K562 (cell line): ENCODE results near the gene ABHD10. TPM values are rescaled to one million over a fixed set of nuclear protein-coding genes. Genes with fewer than 3 reads are reported as not detected.
A peak's percentile ranks its signal among the peaks of the same experiment; 100 is the strongest.

Experiments used
- ATAC-seq: fragments of 200-7000 bp; cut with Tn5 transposase; 3 replicates; pipeline ENCODE4 v1.9.1; 2020; ENCODE audit warnings: moderate library complexity
- BruUV-seq: library from RNA; stranded (reverse); fragments of 400-500 nt; replicated peaks from 2 replicates; lab custom pipeline; 2021; lab: Mats Ljungman, UMichigan
- CTCF ChIA-PET: fragments of 300-600 bp; formaldehyde crosslinking; extraction: SDS; loops from one replicate; lab custom pipeline; 2021; ENCODE audit warnings: low intra/inter-chr PET ratio; lab: Yijun Ruan, JAX
- POLR2A ChIA-PET: fragments of 300-600, 350-650 bp; sonication (Branson Sonifier 250); formaldehyde crosslinking; extraction: SDS; loops from one replicate; lab custom pipeline; 2021; ENCODE audit warnings: antibody characterized with exemption, inconsistent platforms; lab: Yijun Ruan, JAX
- DNase-seq, 4 experiments: peaks; one replicate each; pipeline versions ENCODE4 v3.0.0 to v3.0.0-alpha.2; 2011 to 2018; ENCODE audit warnings: low spot score in 3 of 4, mixed read lengths in 3 of 4; ENCODE audit errors: extremely low read depth in 1 of 4
- FAIRE-seq: peaks from 2 replicates; lab custom pipeline; 2011; peaks lifted over from hg19 to GRCh38; lab: Jason Lieb, UNC
- H2AFZ ChIP-seq: 2 replicates; pipeline ENCODE4 v1.6.0; 2011; ENCODE audit warnings: low read depth, low read length, control low read depth, inconsistent platforms
- H3K27ac ChIP-seq: fragments of 200-600 bp; 3 replicates; pipeline ENCODE4 v1.8.0; 2011; ENCODE audit warnings: low read depth, mild to moderate bottlenecking, control low read depth, inconsistent platforms, low read length, moderate library complexity, mixed read lengths; ENCODE audit errors: extremely low read depth
- H3K27me3 ChIP-seq, 2 experiments: fragments of 300-600 bp in 1 of 2; 2 replicates in 1 of 2; 3 replicates in 1 of 2; pipeline versions ENCODE4 v1.6.0 to v1.8.0; 2011; ENCODE audit warnings: inconsistent platforms in 2 of 2, low read length in 2 of 2, mild to moderate bottlenecking in 1 of 2, mixed read lengths in 1 of 2, moderate library complexity in 1 of 2; ENCODE audit not compliant: control insufficient read depth in 2 of 2, insufficient read depth in 2 of 2
- H3K36me3 ChIP-seq: fragments of 300-600 bp; 3 replicates; pipeline ENCODE4 v1.8.0; 2011; ENCODE audit warnings: mild to moderate bottlenecking, low read length, inconsistent platforms; ENCODE audit not compliant: control insufficient read depth, insufficient read depth
- H3K4me1 ChIP-seq, 2 experiments: fragments of 200-600 bp in 1 of 2; replicated peaks in 1 of 2; 2 replicates in 1 of 2; 3 replicates in 1 of 2; pipeline versions ENCODE4 v1.5.1 to v1.8.0; 2011; ENCODE audit warnings: inconsistent platforms in 2 of 2, low read length in 2 of 2, mild to moderate bottlenecking in 1 of 2, mixed read lengths in 1 of 2, moderate library complexity in 1 of 2; ENCODE audit not compliant: control insufficient read depth in 2 of 2, insufficient read depth in 2 of 2
- H3K4me2 ChIP-seq: 2 replicates; pipeline ENCODE4 v1.6.1; 2011; ENCODE audit warnings: low read length, control low read depth, inconsistent platforms, mixed read lengths; ENCODE audit not compliant: insufficient read depth
- H3K4me3 ChIP-seq: fragments of 200-600 bp; sonication (generic), shearing (Covaris generic); 2 replicates; pipeline ENCODE4 v1.5.1; 2016; ENCODE audit warnings: control low read depth, inconsistent platforms
- H3K79me2 ChIP-seq: fragments of 200-600 bp; 3 replicates; pipeline ENCODE4 v1.8.0; 2011; ENCODE audit warnings: low read length, inconsistent platforms; ENCODE audit not compliant: control insufficient read depth, insufficient read depth
- H3K9ac ChIP-seq, 2 experiments: 2 replicates each; pipeline versions ENCODE4 v1.6.0 to v1.6.1; 2011; ENCODE audit warnings: low read depth in 2 of 2, low read length in 2 of 2, control low read depth in 1 of 2, inconsistent platforms in 1 of 2, mild to moderate bottlenecking in 1 of 2, mixed read lengths in 1 of 2; ENCODE audit not compliant: insufficient read depth in 1 of 2
- H3K9me1 ChIP-seq: one replicate; pipeline ENCODE4 v1.6.0; 2011; ENCODE audit warnings: inconsistent platforms, mild to moderate bottlenecking, low read length, moderate library complexity; ENCODE audit not compliant: control insufficient read depth, insufficient read depth
- H3K9me3 ChIP-seq: replicated peaks from 2 replicates; pipeline ENCODE4 v1.5.1; 2011; ENCODE audit warnings: low read depth, low read length, inconsistent platforms; ENCODE audit not compliant: control insufficient read depth, insufficient read depth
- H4K20me1 ChIP-seq: replicated peaks from 2 replicates; pipeline ENCODE4 v1.6.1; 2011; ENCODE audit warnings: low read length, inconsistent platforms, mixed read lengths; ENCODE audit not compliant: control insufficient read depth, insufficient read depth
- ATF4 ChIP-seq: fragments of 450-650 bp; formaldehyde crosslinking; IDR thresholded peaks from 2 replicates; pipeline ENCODE4 v1.4.0; 2022; ENCODE audit warnings: mild to moderate bottlenecking, moderate library complexity
- C11orf30 ChIP-seq: fragments of 450-650 bp; IDR thresholded peaks from 2 replicates; pipeline ENCODE4 v1.6.1; 2016; ENCODE audit warnings: low read depth, mild to moderate bottlenecking
- FOXJ3 ChIP-seq: sonication (generic); formaldehyde crosslinking; IDR thresholded peaks from 2 replicates; pipeline ENCODE4 v1.4.0; 2020; ENCODE audit warnings: mild to moderate bottlenecking, missing genetic modification reagents
- HMBOX1 ChIP-seq: sonication (generic); IDR thresholded peaks from 2 replicates; pipeline ENCODE4 v1.6.1; 2016
- MAFF ChIP-seq: IDR thresholded peaks from 2 replicates; pipeline ENCODE4 v1.6.1; 2012; ENCODE audit warnings: low read length, improper control_type of control experiment
- MAFG ChIP-seq: fragments of 450-650 bp; conservative IDR thresholded peaks from 2 replicates; pipeline ENCODE4 v1.6.1; 2016; ENCODE audit warnings: missing genetic modification characterization, missing compliant biosample characterization
- MAFK ChIP-seq: IDR thresholded peaks from 2 replicates; pipeline ENCODE4 v1.6.1; 2011; ENCODE audit warnings: low read length, improper control_type of control experiment
- NFATC3 ChIP-seq: fragments of 450-650 bp; IDR thresholded peaks from 2 replicates; pipeline ENCODE4 v1.6.1; 2017; ENCODE audit warnings: mild to moderate bottlenecking
- NR3C1 ChIP-seq: sonication (generic); formaldehyde crosslinking; IDR thresholded peaks from 2 replicates; pipeline ENCODE4 v1.8.1; 2022; ENCODE audit warnings: missing genetic modification reagents
- PATZ1 ChIP-seq: fragments of 250-450 bp; sonication (Bioruptor Pico); IDR thresholded peaks from 2 replicates; pipeline ENCODE4 v1.5.0; 2020; ENCODE audit warnings: mild to moderate bottlenecking, borderline replicate concordance
- RBM14 ChIP-seq: fragments of 200-400 bp; formaldehyde crosslinking; IDR thresholded peaks from 2 replicates; pipeline ENCODE4 v1.6.1; 2018; ENCODE audit warnings: low read depth, mild to moderate bottlenecking, low read length, moderate library complexity, borderline replicate concordance; ENCODE audit not compliant: insufficient read depth
- XRCC4 ChIP-seq: IDR thresholded peaks from one replicate; pipeline ENCODE4 v1.6.1; 2011; ENCODE audit not compliant: insufficient read depth, insufficient read length; ENCODE audit errors: extremely low read depth
- ZHX1 ChIP-seq: fragments of 150-350 bp; conservative IDR thresholded peaks from 2 replicates; pipeline ENCODE4 v1.6.1; 2014; ENCODE audit warnings: low read length
- ZNF121 ChIP-seq: sonication (generic); formaldehyde crosslinking; conservative IDR thresholded peaks from 2 replicates; pipeline ENCODE4 v1.8.0; 2022; ENCODE audit warnings: missing genetic modification reagents
- WGBS: fragments of 100-300 bp; shearing (Covaris generic); methylation state at CpG from one replicate; pipeline ENCODE4 v1.1.6; 2016; ENCODE audit warnings: low coverage, mixed read lengths; ENCODE audit not compliant: insufficient coverage; ENCODE audit errors: missing lambda C conversion rate; 5-methylcytosine and 5-hydroxymethylcytosine counted together
- in situ Hi-C: fragments of 300-500 bp; cut with MboI; formaldehyde crosslinking; loops from 4 replicates; pipeline ENCODE4 v1.15.0; 2018; ENCODE audit warnings: inconsistent platforms, mixed read lengths
- intact Hi-C: fragments of 100-400 bp; cut with micrococcal nuclease; formaldehyde crosslinking; loops from 2 replicates; pipeline ENCODE4 v1.14.2; 2022
- polyA plus RNA-seq, 8 experiments: library from polyadenylated mRNA; depleted of rRNA in 4 of 8; stranded (reverse) in 5 of 8; unstranded in 3 of 8; fragments of >200 nt; fragmentation: Nextera tagmentation in 2 of 8; fragmentation: Illumina TruSeq in 1 of 8; extraction: Ambion mirVana in 2 of 8; extraction: Trizol in 1 of 8; gene quantifications; 2 replicates each; pipeline versions ENCODE4 v1.2.1 to v1.2.3, GENCODE V29; 2011 to 2014; ENCODE audit warnings: inconsistent platforms in 1 of 8, missing spikeins in 1 of 8
- total RNA-seq, 7 experiments: library from RNA; depleted of rRNA in 6 of 7; stranded (reverse); fragments of >200 nt in 6 of 7; fragmentation: Illumina TruSeq in 2 of 7; extraction: Trizol in 2 of 7; gene quantifications; 2 replicates each; pipeline versions ENCODE4 v1.2.1 to v1.2.3, GENCODE V29; 2011 to 2021; ENCODE audit warnings: low replicate concordance in 1 of 7

The ABHD10 gene
- total and polyA plus RNA-seq, 9 of the 15 experiments (the other 6 are each of a cell fraction or from before 2014, with no cell fraction given) = 6.1 to 29.5 (median 11.5) TPM

- Histone ChIP-seq H3K27ac (no peak overlapping the region), H3K9me3 (no peaks in the 10 kb centered on the region), H3K9me1 (no peaks in the 10 kb centered on the region), H3K4me2 (no peak overlapping the region), H3K9ac (no peak overlapping the region), H3K79me2 (no peaks in the 10 kb centered on the region), H3K4me1 (no peaks in the 10 kb centered on the region), H3K27me3 (0 out of 5 replicates have a peak, but pooled peaks cover 0 to 6% of the 10 kb centered on the region in 2 experiments), H2AFZ (no peak overlapping the region), H4K20me1 (no peaks in the 10 kb centered on the region), H3K36me3 (no peaks in the 10 kb centered on the region), H3K4me3 (no peak overlapping the region)
- POLR2A ChIA-PET = interaction anchor here (0.5 kb wide), 1 partner anchor 157 kb away, joined by 3 read pairs; no protein-coding TSS in a partner anchor
- DNase-seq = no peak
- CTCF ChIA-PET = no interaction called here
- intact Hi-C loops = no loop called here
- TF ChIP-seq RBM14 (no peak), MAFK (peak; percentile 9; the same call in 1 of the 2 replicates), FOXJ3 (CRISPR knock-in tag) (no peak), C11orf30 (peak; percentile 27; the same call in 1 of the 2 replicates), ATF4 (CRISPR knock-in tag) (no peak), NFATC3 (no peak), HMBOX1 (no peak), XRCC4 (no peak), ZHX1 (no peak), NR3C1 (CRISPR knock-in tag) (no peak), PATZ1 (CRISPR knock-in tag) (no peak), MAFF (peak; percentile 28; the same call in 1 of the 2 replicates), MAFG (tag) (peak; percentile 20; the same call in 1 of the 2 replicates), ZNF121 (CRISPR knock-in tag) (no peak)
- in situ Hi-C loops = no loop called here
- no peak for ATAC-seq
- no TSS peak for BruUV-seq
- 0% methylated on average over 6 of the region's 6 CpGs for WGBS
- no peak for FAIRE-seq
Measured at GRCh38 chr3:111954228-111954990, 24.4 kb upstream of the ABHD10 start.
